Measurements from ENCODE around the gene KRTAP2-3. TPM values are rescaled to one million over a fixed set of nuclear protein-coding genes. Genes with fewer than 3 reads are reported as not detected.

Gene KRTAP2-3
- total RNA-seq, 1 experiment from 2014 or later = 6.3 TPM

GRCh38 chr17:41018541-41018940, 41.4 kb downstream of the KRTAP2-3 start (continued):
- TF ChIP-seq SIN3A (IDR thresholded peaks at IDR 0.05; ENCODE audit: low read depth) = no peak
- no peak for TF ChIP-seq TCF7L2 (IDR thresholded peaks at IDR 0.05; ENCODE audit: borderline replicate concordance, extremely low read depth, insufficient read depth, insufficient read length)
- no peak for TF ChIP-seq ZNF274 (IDR thresholded peaks at IDR 0.05; ENCODE audit: low read depth, low read length)
- TF ChIP-seq ZFX (IDR thresholded peaks at IDR 0.05) = no peak

- Histone ChIP-seq H3K4me1 (ENCODE audit: control insufficient read depth in 1 of 2, insufficient read depth in 2 of 2, low read length in 2 of 2) (no peaks in the 10 kb centered on the region), H3K4me3 (replicated peaks in 1 of 2; ENCODE audit: low read depth in 1 of 2, low read length in 2 of 2) (no peak overlapping the region), H3K9me3 (ENCODE audit: control insufficient read depth in 1 of 2, insufficient read depth in 1 of 2, low read depth in 1 of 2, low read length in 2 of 2) (no peaks in the 10 kb centered on the region), H3K27me3 (ENCODE audit: insufficient read depth, low read length) (no peaks in the 10 kb centered on the region), H3K9ac (ENCODE audit: low read length) (no peak overlapping the region), H3K79me2 (ENCODE audit: insufficient read depth, low read length) (no peaks in the 10 kb centered on the region), H3K4me2 (ENCODE audit: low read length) (no peak overlapping the region), H4K20me1 (ENCODE audit: insufficient read depth) (no peaks in the 10 kb centered on the region), H3K27ac (ENCODE audit: low read depth, low read length) (no peak overlapping the region), H3K36me3 (ENCODE audit: control insufficient read depth in 1 of 2, insufficient read depth in 2 of 2, low read length in 2 of 2) (no peaks in the 10 kb centered on the region), H2AFZ (ENCODE audit: low read depth, low read length, poor library complexity, severe bottlenecking) (peak overlapping the region; percentile 31), H3K9me2 (ENCODE audit: insufficient read depth) (no peaks in the 10 kb centered on the region)
- DNase-seq (ENCODE audit: low read depth, low spot score) (no peak), ATAC-seq (no peak)
- RAD21 ChIA-PET (ENCODE audit: low non-redundant PET in 1 of 2, low total read pairs in 2 of 2, uncharacterized antibody in 2 of 2, unreplicated experiment in 2 of 2) = no interaction called here
- intact Hi-C loops (cut with micrococcal nuclease) = no loop called here
- BruUV-seq (replicated peaks) = no TSS peak
- CTCF ChIA-PET = no interaction called here
- TF ChIP-seq CEBPB (IDR thresholded peaks at IDR 0.05; ENCODE audit: low read depth) = no peak
- no peak for TF ChIP-seq SRF (IDR thresholded peaks at IDR 0.05; ENCODE audit: low read depth)
- no peak for TF ChIP-seq ATF3 (IDR thresholded peaks at IDR 0.05)
- no peak for TF ChIP-seq POLR2A (IDR thresholded peaks at IDR 0.05; ENCODE audit: borderline replicate concordance, extremely low read depth, insufficient read depth, insufficient read length)
- TF ChIP-seq REST (IDR thresholded peaks at IDR 0.05; ENCODE audit: low read depth) = no peak
- no peak for TF ChIP-seq RAD21 (IDR thresholded peaks at IDR 0.05; ENCODE audit: low read depth)
- TF ChIP-seq, protein P1, sequence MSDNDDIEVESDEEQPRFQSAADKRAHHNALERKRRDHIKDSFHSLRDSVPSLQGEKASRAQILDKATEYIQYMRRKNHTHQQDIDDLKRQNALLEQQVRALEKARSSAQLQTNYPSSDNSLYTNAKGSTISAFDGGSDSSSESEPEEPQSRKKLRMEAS (IDR thresholded peaks at IDR 0.05) = no peak
- no peak for TF ChIP-seq EGR1 (IDR thresholded peaks at IDR 0.05; ENCODE audit: low read depth)
- no peak for TF ChIP-seq EZH2phosphoT487 (IDR thresholded peaks at IDR 0.05; ENCODE audit: borderline replicate concordance)
- no peak for TF ChIP-seq CBX3 (IDR thresholded peaks at IDR 0.05; ENCODE audit: low read depth)
- TF ChIP-seq POLR2AphosphoS5 (IDR thresholded peaks at IDR 0.05; ENCODE audit: low read depth, low read length) = no peak
- TF ChIP-seq, protein P2, sequence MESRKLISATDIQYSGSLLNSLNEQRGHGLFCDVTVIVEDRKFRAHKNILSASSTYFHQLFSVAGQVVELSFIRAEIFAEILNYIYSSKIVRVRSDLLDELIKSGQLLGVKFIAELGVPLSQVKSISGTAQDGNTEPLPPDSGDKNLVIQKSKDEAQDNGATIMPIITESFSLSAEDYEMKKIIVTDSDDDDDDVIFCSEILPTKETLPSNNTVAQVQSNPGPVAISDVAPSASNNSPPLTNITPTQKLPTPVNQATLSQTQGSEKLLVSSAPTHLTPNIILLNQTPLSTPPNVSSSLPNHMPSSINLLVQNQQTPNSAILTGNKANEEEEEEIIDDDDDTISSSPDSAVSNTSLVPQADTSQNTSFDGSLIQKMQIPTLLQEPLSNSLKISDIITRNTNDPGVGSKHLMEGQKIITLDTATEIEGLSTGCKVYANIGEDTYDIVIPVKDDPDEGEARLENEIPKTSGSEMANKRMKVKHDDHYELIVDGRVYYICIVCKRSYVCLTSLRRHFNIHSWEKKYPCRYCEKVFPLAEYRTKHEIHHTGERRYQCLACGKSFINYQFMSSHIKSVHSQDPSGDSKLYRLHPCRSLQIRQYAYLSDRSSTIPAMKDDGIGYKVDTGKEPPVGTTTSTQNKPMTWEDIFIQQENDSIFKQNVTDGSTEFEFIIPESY (IDR thresholded peaks at IDR 0.05; ENCODE audit: extremely low read depth, insufficient replicate concordance, low read length) = no peak
- TF ChIP-seq TCF7L2 (IDR thresholded peaks at IDR 0.05; ENCODE audit: borderline replicate concordance, extremely low read depth, insufficient read depth, insufficient read length) = no peak
- TF ChIP-seq EZH2 (IDR thresholded peaks at IDR 0.05) = no peak
- POLR2A ChIA-PET = no interaction called here
Measured at GRCh38 chr17:41016578-41017215, 43.2 kb downstream of the KRTAP2-3 start.

Data from HCT116 (cell line).